Duodenal mucosa (tissue), 2 donors: ENCODE data around the gene SLC35F2.

Experiments
- H3K27ac ChIP-seq: one replicate; pipeline ENCODE4 v1.7.0; 2013; ENCODE audit warnings: low read depth, low read length
- H3K27me3 ChIP-seq, 2 donors: one replicate each; pipeline ENCODE4 v1.7.0; 2013; ENCODE audit warnings: low read length in 2 of 2, control low read depth in 1 of 2; ENCODE audit not compliant: insufficient read depth in 2 of 2, control insufficient read depth in 1 of 2
- H3K36me3 ChIP-seq, 2 donors: one replicate each; pipeline ENCODE4 v1.7.0; 2013; ENCODE audit warnings: low read length in 2 of 2, control low read depth in 1 of 2; ENCODE audit not compliant: insufficient read depth in 2 of 2, control insufficient read depth in 1 of 2
- H3K4me1 ChIP-seq, 2 donors: one replicate each; pipeline ENCODE4 v1.7.0; 2013; ENCODE audit warnings: low read length in 2 of 2, control low read depth in 1 of 2; ENCODE audit not compliant: insufficient read depth in 2 of 2, control insufficient read depth in 1 of 2
- H3K4me3 ChIP-seq, 2 donors: one replicate each; pipeline ENCODE4 v1.7.0; 2013; ENCODE audit warnings: low read length in 2 of 2, low read depth in 1 of 2
- H3K9ac ChIP-seq, 2 donors: one replicate each; pipeline ENCODE4 v1.7.0; 2013; ENCODE audit warnings: low read length in 2 of 2, low read depth in 1 of 2
- H3K9me3 ChIP-seq, 2 donors: one replicate each; pipeline ENCODE4 v1.7.0; 2013; ENCODE audit warnings: low read length in 2 of 2, control low read depth in 1 of 2; ENCODE audit not compliant: control insufficient read depth in 1 of 2

SLC35F2 gene

DNA sequence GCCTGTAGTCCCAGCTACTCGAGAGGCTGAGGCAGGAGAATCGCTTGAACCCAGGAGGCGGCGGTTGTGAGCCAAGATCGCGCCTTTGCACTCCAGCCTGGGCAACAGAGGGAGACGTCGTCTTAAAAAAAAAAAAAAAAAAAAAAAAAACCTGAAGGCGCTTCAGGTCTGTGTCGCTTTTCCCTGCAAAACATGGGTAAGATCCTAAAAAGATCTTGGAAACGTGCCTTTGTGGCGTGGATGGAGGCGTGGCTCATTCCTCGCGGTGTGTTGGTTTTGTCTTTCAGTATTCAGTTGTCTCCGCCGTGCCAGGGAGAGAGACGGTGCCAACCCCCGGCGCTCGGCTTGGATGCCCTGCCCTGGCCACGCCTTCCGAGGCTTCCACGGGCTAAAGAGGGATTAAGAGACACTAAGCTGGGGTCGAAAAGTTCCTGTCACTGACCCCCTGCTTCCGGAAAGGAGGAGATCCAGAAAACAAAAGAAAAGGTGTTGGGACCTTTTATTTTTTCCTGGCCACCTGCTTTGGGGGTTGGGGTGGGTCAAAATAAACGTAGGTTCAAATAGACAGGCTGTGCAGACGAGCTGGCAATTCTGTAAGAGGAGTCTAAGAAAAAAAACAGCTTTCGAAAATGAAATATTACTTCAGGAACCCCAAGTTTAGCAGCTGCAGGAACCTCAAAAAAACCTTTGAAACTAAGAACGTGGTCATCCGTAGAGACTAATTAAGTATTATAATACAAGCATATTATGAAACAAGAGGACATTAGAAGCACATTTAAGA, 1.1 kb upstream of the SLC35F2 start:
- Histone ChIP-seq H3K27me3 (no peaks in the 10 kb centered on the region), H3K9me3 (no peaks in the 10 kb centered on the region), H3K4me1 (peaks cover 0 to 21% of the 10 kb centered on the region in 2 donors), H3K4me3 (peak overlapping the region; percentile 94 to 97), H3K36me3 (no peaks in the 10 kb centered on the region), H3K9ac (peak overlapping the region; percentile 57 to 86), H3K27ac (peak overlapping the region; percentile 39)

DNA sequence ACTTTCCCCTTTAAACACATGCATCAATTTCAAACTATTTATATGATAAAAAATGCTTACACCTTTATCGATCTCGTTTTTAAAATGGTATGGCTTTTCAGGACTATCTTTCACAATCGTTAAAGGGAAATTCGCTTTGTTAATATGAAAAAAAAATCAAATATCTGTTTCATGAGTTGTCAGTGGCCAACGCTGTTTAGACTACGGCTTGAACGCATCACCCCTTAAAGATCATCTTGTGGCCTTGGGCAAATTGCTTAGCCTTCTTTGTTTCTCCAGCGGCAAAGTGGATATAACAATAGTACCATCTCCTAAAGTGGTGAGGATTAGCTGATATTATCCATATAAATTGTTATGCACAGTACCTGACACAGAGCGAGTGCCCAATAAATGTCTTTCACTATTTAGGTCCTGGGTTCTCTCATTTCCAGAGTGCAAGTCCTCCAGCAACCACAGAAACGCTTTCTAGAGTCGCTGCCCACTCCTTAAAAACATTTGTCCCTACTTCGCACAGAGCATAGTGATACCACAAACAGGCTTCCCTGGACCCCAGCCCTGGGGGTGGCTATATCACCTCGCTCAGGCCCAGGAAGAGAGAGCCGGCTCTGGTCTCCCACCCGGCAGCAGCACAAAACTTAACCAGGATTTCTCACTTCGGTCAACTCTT, 904 bp downstream of the SLC35F2 start:
- Histone ChIP-seq H3K4me3 (peak overlapping the region; percentile 94 to 97), H3K9me3 (no peaks in the 10 kb centered on the region), H3K9ac (peak overlapping the region; percentile 86 to 91), H3K27ac (no peak overlapping the region), H3K36me3 (no peaks in the 10 kb centered on the region), H3K27me3 (no peaks in the 10 kb centered on the region), H3K4me1 (peaks cover 5 to 30% of the 10 kb centered on the region in 2 donors)

DNA sequence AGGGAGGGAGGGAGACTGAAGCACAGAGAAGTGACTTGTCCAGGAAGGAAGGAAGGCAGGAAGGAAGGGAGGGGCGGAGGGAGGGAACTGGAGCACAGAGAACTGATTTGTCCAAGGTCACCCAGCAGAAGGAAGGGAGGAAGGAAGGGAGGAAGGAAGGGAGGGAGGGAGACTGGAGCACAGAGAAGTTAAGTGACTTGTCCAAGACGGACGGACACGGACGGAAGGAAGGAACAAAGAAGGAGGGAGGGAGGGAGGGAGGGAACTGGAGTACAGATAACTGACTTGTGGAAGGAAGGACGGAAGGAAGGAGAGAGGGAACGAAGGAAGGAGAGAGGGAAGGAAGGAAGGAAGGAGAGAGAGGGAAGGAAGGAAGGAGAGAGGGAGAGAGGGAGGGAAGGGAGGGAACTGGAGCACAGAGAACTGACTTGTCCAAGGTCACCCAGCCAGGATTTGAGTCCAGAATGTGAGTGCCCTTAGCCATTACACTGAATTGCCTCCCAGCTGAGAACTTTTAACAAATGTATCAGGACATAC, 1.5 kb downstream of the SLC35F2 start:
- peak overlapping the region; percentile 86 to 91 for H3K9ac ChIP-seq

DNA sequence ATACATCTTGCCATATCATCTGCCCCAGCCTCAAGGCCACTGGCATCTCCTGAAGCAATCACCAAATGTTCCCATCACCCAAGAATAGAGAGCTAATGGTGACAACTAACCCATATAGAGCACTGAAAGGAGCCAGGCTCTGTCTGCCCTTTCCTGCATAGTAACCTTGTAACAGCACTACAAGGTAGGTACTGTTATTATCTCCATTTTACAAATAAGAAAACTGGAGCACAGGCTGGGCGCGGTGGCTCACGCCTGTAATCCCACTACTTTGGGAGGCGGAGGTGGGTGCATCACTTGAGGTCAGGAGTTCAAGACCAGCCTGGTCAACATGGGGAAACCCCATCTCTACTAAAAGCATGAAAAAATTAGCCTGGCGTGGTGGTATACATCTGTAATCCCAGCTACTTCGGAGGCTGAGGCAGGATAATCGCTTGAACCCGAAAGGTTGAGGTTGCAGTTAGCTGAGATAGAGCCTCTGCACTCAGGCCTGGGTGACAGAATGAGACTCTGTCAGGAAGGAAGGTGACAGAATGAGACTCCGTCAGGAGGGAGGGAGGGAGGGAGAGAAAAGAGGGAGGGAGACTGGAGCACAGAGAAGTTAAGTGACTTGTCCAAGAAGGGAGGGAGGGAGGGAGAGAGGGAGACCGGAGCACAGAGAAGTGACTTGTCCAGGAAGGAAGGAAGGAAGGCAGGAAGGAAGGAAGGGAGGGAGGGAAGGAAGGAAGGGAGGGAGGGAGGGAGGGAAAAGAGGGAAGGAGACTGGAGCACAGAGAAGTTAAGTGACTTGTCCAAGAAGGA, 2.2 kb downstream of the SLC35F2 start:
- Histone ChIP-seq H3K27ac (no peak overlapping the region), H3K9me3 (no peaks in the 10 kb centered on the region), H3K36me3 (no peaks in the 10 kb centered on the region), H3K27me3 (no peaks in the 10 kb centered on the region), H3K9ac (no peak overlapping the region), H3K4me3 (peak overlapping the region in 1 of 2 donors; percentile 94), H3K4me1 (peaks cover 5 to 38% of the 10 kb centered on the region in 2 donors)

More for the DNA sequence above, 1.5 kb downstream of the SLC35F2 start:
- Histone ChIP-seq H3K9me3 (no peaks in the 10 kb centered on the region), H3K4me3 (peak overlapping the region; percentile 94 to 97), H3K36me3 (no peaks in the 10 kb centered on the region), H3K27ac (no peak overlapping the region), H3K4me1 (peaks cover 5 to 31% of the 10 kb centered on the region in 2 donors), H3K27me3 (no peaks in the 10 kb centered on the region)

GRCh38 chr11:107853070-107853469, 5.5 kb downstream of the SLC35F2 start:
- Histone ChIP-seq H3K27me3 (no peaks in the 10 kb centered on the region), H3K4me1 (peaks cover 18 to 31% of the 10 kb centered on the region in 2 donors), H3K9me3 (no peaks in the 10 kb centered on the region), H3K9ac (no peak overlapping the region), H3K4me3 (no peak overlapping the region), H3K27ac (no peak overlapping the region), H3K36me3 (no peaks in the 10 kb centered on the region)

GRCh38 chr11:107851704-107852310, 6.8 kb downstream of the SLC35F2 start:
- no peak overlapping the region for H3K9ac ChIP-seq
- H3K4me3 ChIP-seq = peak overlapping the region in 1 of 2 donors; percentile 17
- no peaks in the 10 kb centered on the region for H3K36me3 ChIP-seq
- no peaks in the 10 kb centered on the region for H3K9me3 ChIP-seq
- no peaks in the 10 kb centered on the region for H3K27me3 ChIP-seq
- no peak overlapping the region for H3K27ac ChIP-seq
- H3K4me1 ChIP-seq = peaks cover 18 to 23% of the 10 kb centered on the region in 2 donors

DNA sequence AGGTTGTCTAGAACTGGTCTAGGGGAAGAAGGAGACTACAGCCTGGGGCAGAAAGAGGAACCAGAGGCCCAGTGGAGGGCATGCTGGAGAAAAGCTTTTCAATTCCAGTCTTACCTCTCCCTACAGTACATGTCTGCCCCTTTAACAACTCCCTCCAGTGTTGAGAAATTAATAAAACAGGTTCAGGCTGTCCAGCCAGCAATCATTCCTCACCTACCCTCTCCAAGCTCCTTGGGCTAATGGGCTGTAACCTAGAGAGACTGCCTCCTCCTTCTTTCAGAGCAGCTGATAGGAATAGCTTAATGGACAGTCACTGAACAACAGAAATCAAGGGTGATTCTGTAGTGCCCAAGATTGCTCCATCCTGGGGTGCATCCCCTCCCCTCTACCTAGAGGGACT, 8.8 kb downstream of the SLC35F2 start:
- H3K4me3 ChIP-seq = no peak overlapping the region
- H3K9me3 ChIP-seq = no peaks in the 10 kb centered on the region
- H3K4me1 ChIP-seq = peaks cover 18 to 19% of the 10 kb centered on the region in 2 donors
- H3K27ac ChIP-seq = no peak overlapping the region
- no peaks in the 10 kb centered on the region for H3K36me3 ChIP-seq
- H3K27me3 ChIP-seq = no peaks in the 10 kb centered on the region
- no peak overlapping the region for H3K9ac ChIP-seq

DNA sequence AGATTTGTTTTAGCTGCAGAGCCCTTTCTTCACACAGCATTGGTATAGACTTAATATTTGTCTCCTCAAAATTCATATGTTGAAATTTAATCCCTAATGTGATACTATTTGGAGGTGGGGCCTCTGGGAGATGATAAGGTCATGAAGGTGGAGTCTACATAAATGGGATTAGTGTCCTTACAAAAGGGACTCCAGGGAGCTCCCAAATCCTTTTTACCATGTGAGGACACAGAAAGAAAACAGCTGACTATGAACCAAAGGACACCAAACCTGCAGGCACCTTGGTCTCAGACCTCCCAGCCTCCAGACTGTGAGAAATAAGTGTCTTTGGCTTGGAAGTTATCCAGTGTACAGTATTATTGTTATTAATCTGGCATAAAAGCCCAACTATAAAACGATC, 10.2 kb downstream of the SLC35F2 start:
- no peaks in the 10 kb centered on the region for H3K9me3 ChIP-seq
- H3K27me3 ChIP-seq = no peaks in the 10 kb centered on the region
- H3K27ac ChIP-seq = no peak overlapping the region
- H3K36me3 ChIP-seq = no peaks in the 10 kb centered on the region
- no peak overlapping the region for H3K9ac ChIP-seq
- no peak overlapping the region for H3K4me3 ChIP-seq
- peaks cover 14 to 18% of the 10 kb centered on the region in 2 donors for H3K4me1 ChIP-seq

GRCh38 chr11:107847184-107847583, 11.4 kb downstream of the SLC35F2 start:
- no peak overlapping the region for H3K27ac ChIP-seq
- H3K36me3 ChIP-seq = no peaks in the 10 kb centered on the region
- H3K4me1 ChIP-seq = peaks cover 8 to 13% of the 10 kb centered on the region in 2 donors
- no peak overlapping the region for H3K4me3 ChIP-seq
- H3K9me3 ChIP-seq = no peaks in the 10 kb centered on the region
- H3K9ac ChIP-seq = no peak overlapping the region
- no peaks in the 10 kb centered on the region for H3K27me3 ChIP-seq
